ENCODE measurements around the gene FOXP1. TPM values are rescaled to one million over a fixed set of nuclear protein-coding genes. Genes with fewer than 3 reads are reported as not detected.

Gene FOXP1
- total and polyA plus RNA-seq, 12 donors: 7.6 to 42.7 (median 24.3) TPM

DNA sequence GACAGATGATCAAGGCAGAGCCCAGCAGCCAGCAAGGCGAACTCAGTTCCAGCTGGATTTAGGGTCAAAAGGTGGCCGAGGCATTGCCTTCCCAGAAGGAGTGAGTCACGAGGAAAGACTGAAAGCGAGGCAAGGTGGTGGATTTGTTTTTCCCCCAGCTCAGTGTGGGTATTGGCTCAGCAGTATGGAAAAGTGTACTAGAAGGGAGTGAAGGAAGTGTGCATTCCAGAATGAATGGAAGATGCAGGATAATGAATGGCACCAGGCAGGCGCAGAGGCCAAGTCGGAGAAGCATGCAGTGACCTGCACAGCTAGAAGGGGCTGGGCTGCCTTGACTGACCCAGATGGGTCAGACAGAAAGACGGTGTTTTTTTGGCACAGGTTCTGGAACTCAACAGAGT is 46.3 kb downstream of the FOXP1 start:
- peak; percentile 44 to 92 (median 86) for DNase-seq
- intact Hi-C loops (cut with DNase I): no loop called here
- WGBS, 4 donors: 38 to 59% (median 46%) methylated on average over 7 of the region's 7 CpGs
- TF ChIP-seq, protein P1, sequence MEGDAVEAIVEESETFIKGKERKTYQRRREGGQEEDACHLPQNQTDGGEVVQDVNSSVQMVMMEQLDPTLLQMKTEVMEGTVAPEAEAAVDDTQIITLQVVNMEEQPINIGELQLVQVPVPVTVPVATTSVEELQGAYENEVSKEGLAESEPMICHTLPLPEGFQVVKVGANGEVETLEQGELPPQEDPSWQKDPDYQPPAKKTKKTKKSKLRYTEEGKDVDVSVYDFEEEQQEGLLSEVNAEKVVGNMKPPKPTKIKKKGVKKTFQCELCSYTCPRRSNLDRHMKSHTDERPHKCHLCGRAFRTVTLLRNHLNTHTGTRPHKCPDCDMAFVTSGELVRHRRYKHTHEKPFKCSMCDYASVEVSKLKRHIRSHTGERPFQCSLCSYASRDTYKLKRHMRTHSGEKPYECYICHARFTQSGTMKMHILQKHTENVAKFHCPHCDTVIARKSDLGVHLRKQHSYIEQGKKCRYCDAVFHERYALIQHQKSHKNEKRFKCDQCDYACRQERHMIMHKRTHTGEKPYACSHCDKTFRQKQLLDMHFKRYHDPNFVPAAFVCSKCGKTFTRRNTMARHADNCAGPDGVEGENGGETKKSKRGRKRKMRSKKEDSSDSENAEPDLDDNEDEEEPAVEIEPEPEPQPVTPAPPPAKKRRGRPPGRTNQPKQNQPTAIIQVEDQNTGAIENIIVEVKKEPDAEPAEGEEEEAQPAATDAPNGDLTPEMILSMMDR (IDR thresholded peaks at IDR 0.05): no peak
- TF ChIP-seq POLR2A (IDR thresholded peaks at IDR 0.05): no peak
- Histone ChIP-seq H3K9me3 (replicated peaks in 1 of 3) (no peaks in the 10 kb centered on the region), H3K4me1 (replicated peaks in 1 of 2) (peaks cover 17 to 39% of the 10 kb centered on the region in 2 donors), H3K27ac (peak overlapping the region in 2 of 5 donors; percentile 65 to 71), H3K36me3 (replicated peaks in 1 of 2) (no peaks in the 10 kb centered on the region), H3K27me3 (no peaks in the 10 kb centered on the region), H3K4me3 (no peak overlapping the region)

DNA sequence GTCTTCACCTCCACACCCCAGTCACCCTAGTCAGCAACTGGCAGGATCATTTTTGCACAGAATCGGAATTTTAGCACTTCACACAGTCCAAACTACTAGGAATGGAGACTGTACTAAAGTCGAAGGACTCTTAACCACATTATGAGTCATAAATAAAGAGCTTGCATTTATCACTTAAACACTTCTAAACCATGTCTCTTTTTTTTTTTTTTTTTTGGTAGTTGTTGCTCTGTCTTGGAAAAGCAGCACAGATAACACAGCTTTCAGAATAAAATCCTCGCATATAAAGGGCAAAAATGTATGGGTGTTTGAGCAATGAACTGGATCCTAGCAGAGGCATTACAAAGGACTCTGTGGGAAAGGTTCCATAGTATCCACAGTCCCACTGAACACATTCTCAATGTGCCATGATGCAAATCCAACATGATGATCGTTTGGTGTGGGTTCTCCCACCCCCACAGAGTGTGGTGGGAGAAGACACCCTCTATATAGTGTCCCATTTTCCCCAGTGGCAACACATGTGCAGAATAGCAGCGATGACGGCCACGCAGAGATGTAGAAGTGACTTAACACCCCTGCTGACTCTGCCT is 47.1 kb downstream of the FOXP1 start:
- WGBS, 4 donors: 64 to 75% (median 68%) methylated on average over 5 to 7 of the region's 7 CpGs
- no peaks in the 10 kb centered on the region for H3K9me3 ChIP-seq (replicated peaks in 1 of 3)
- TF ChIP-seq, protein P1 (IDR thresholded peaks at IDR 0.05): no peak
- no peak for TF ChIP-seq POLR2A (IDR thresholded peaks at IDR 0.05)
- peak overlapping the region in 2 of 5 donors; percentile 65 to 71 for H3K27ac ChIP-seq
- H3K27me3 ChIP-seq: no peaks in the 10 kb centered on the region
- peak overlapping the region in 1 of 4 donors; percentile 5 for H3K4me3 ChIP-seq
- peaks cover 13 to 32% of the 10 kb centered on the region in 2 donors for H3K4me1 ChIP-seq (replicated peaks in 1 of 2)
- intact Hi-C loops (cut with DNase I): no loop called here
- no peaks in the 10 kb centered on the region for H3K36me3 ChIP-seq (replicated peaks in 1 of 2)
- no peak for DNase-seq

DNA sequence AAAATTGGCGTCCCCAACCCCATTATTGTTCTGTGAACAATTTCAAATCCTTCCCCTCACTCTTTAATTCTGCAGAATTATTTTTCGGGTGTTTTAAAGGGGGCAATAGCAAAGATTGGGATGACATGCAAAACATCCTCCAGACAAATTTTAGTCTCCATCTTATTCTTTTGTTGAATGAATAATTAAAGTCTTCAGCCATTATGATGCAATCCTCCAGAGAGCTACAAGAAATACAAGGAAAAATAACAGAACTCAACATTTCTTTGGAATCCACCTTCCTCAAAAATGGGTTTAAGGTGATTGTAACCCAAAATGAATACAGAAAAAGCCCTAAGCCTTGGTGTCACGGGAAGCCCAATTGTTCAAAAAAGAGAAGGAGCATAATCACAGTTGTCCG is 49.9 kb downstream of the FOXP1 start:
- Histone ChIP-seq H3K36me3 (replicated peaks in 1 of 2) (no peaks in the 10 kb centered on the region), H3K27ac (no peak overlapping the region), H3K27me3 (no peaks in the 10 kb centered on the region), H3K4me3 (no peak overlapping the region), H3K9me3 (replicated peaks in 1 of 3) (no peaks in the 10 kb centered on the region), H3K4me1 (replicated peaks in 1 of 2) (peaks cover 8 to 24% of the 10 kb centered on the region in 2 donors)
- intact Hi-C loops (cut with DNase I): no loop called here
- whole genome bisulfite sequencing, 4 donors: 96 to 98% (median 97%) methylated on average over 4 of the region's 4 CpGs
- no peak for DNase-seq
- TF ChIP-seq, protein P1 (IDR thresholded peaks at IDR 0.05): no peak
- TF ChIP-seq POLR2A (IDR thresholded peaks at IDR 0.05): no peak

DNA sequence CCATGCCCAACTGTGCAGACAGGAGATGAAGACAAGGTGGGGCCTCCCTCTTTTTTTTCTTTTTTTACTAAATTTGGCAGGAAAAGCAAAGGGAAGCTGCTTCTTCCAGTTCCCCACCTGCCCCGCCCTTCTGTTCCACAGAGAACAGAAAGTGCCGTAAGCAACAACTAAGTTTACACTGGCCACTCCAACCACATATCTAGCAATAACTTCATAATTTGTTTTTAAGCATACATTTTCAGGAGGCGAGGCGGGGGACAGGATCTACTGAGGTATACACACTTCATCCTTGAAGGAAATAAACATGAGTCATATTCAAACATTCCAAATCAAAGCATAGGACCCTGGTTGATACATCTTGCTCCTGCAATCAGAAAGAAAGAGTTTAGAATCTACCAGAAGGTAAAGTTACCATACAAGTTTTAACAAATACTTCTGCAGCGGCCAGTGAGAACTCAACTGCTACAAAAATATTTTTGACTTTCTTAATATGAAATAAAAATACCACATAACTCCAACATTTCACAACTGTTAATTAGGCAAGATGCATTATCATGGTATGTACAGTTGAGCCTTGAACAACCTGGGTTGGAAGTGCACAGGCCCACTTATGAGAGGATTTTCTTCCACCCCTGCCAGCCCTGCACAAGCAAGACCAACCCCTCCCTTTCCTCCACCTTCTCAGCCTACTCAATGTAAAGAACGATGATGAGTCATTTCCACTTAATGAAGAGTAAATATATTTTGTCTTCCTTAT is 50.7 kb downstream of the FOXP1 start:
- intact Hi-C loops (cut with DNase I): no loop called here
- no peaks in the 10 kb centered on the region for H3K36me3 ChIP-seq (replicated peaks in 1 of 2)
- TF ChIP-seq POLR2A (IDR thresholded peaks at IDR 0.05): no peak
- TF ChIP-seq, protein P1 (IDR thresholded peaks at IDR 0.05): no peak
- peaks cover 7 to 24% of the 10 kb centered on the region in 2 donors for H3K4me1 ChIP-seq (replicated peaks in 1 of 2)
- H3K9me3 ChIP-seq (replicated peaks in 1 of 3): no peaks in the 10 kb centered on the region
- 73 to 84% (median 76%) methylated on average over 6 of the region's 6 CpGs for WGBS, 4 donors
- no peak for DNase-seq
- H3K27me3 ChIP-seq: no peaks in the 10 kb centered on the region
- H3K27ac ChIP-seq: no peak overlapping the region
- H3K4me3 ChIP-seq: no peak overlapping the region

Measured in adrenal gland (tissue), 12 donors.